ENCODE results near the gene C1orf232. TPM values are rescaled to one million over a fixed set of nuclear protein-coding genes. Genes with fewer than 3 reads are reported as not detected.

C1orf232 gene
- total and polyA plus RNA-seq, 9 of the 15 experiments (the other 6 are each of a cell fraction or from before 2014, with no cell fraction given) = not detected

- TF ChIP-seq, protein P1, sequence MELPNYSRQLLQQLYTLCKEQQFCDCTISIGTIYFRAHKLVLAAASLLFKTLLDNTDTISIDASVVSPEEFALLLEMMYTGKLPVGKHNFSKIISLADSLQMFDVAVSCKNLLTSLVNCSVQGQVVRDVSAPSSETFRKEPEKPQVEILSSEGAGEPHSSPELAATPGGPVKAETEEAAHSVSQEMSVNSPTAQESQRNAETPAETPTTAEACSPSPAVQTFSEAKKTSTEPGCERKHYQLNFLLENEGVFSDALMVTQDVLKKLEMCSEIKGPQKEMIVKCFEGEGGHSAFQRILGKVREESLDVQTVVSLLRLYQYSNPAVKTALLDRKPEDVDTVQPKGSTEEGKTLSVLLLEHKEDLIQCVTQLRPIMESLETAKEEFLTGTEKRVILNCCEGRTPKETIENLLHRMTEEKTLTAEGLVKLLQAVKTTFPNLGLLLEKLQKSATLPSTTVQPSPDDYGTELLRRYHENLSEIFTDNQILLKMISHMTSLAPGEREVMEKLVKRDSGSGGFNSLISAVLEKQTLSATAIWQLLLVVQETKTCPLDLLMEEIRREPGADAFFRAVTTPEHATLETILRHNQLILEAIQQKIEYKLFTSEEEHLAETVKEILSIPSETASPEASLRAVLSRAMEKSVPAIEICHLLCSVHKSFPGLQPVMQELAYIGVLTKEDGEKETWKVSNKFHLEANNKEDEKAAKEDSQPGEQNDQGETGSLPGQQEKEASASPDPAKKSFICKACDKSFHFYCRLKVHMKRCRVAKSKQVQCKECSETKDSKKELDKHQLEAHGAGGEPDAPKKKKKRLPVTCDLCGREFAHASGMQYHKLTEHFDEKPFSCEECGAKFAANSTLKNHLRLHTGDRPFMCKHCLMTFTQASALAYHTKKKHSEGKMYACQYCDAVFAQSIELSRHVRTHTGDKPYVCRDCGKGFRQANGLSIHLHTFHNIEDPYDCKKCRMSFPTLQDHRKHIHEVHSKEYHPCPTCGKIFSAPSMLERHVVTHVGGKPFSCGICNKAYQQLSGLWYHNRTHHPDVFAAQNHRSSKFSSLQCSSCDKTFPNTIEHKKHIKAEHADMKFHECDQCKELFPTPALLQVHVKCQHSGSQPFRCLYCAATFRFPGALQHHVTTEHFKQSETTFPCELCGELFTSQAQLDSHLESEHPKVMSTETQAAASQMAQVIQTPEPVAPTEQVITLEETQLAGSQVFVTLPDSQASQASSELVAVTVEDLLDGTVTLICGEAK (IDR thresholded peaks at IDR 0.05) = no peak
- TF ChIP-seq, protein P1 (CRISPR knock-in tag; IDR thresholded peaks at IDR 0.05) = 0 out of 2 replicates have a peak, but pooled peaks have one; percentile 5
- TF ChIP-seq ZBTB7A (IDR thresholded peaks at IDR 0.05; ENCODE audit: borderline replicate concordance, control insufficient read depth, low read depth, low read length) (peak; percentile 58), GABPB1 (CRISPR knock-in tag; IDR thresholded peaks at IDR 0.05) (0 out of 2 replicates have a peak, but pooled peaks have one; percentile 30), ZNF217 (CRISPR knock-in tag; IDR thresholded peaks at IDR 0.05) (no peak), HDAC1 (IDR thresholded peaks at IDR 0.05) (no peak), TCF3 (CRISPR knock-in tag; IDR thresholded peaks at IDR 0.05) (no peak), JUN (IDR thresholded peaks at IDR 0.05; ENCODE audit: borderline replicate concordance, low read depth, low read length) (no peak), JUN (CRISPR knock-in tag; IDR thresholded peaks at IDR 0.05; ENCODE audit: borderline replicate concordance) (peak; percentile 60; the same call in 1 of the 2 replicates), NR2C1 (IDR thresholded peaks at IDR 0.05) (peak; percentile 13), NR2C1 (tag; IDR thresholded peaks at IDR 0.05) (no peak), KDM4B (IDR thresholded peaks at IDR 0.05; ENCODE audit: borderline replicate concordance in 2 of 2, low read depth in 1 of 2) (no peak)
- TF ChIP-seq, protein P2, sequence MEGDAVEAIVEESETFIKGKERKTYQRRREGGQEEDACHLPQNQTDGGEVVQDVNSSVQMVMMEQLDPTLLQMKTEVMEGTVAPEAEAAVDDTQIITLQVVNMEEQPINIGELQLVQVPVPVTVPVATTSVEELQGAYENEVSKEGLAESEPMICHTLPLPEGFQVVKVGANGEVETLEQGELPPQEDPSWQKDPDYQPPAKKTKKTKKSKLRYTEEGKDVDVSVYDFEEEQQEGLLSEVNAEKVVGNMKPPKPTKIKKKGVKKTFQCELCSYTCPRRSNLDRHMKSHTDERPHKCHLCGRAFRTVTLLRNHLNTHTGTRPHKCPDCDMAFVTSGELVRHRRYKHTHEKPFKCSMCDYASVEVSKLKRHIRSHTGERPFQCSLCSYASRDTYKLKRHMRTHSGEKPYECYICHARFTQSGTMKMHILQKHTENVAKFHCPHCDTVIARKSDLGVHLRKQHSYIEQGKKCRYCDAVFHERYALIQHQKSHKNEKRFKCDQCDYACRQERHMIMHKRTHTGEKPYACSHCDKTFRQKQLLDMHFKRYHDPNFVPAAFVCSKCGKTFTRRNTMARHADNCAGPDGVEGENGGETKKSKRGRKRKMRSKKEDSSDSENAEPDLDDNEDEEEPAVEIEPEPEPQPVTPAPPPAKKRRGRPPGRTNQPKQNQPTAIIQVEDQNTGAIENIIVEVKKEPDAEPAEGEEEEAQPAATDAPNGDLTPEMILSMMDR (IDR thresholded peaks at IDR 0.05 in 2 of 3, conservative IDR thresholded peaks at IDR 0.05 in 1 of 3; ENCODE audit: insufficient read depth in 2 of 3, low read depth in 1 of 3, low read length in 3 of 3) = peak in 2 of 3 experiments; percentile 25 to 37; a peak in 3 of 6 replicates
- TF ChIP-seq, protein P3, sequence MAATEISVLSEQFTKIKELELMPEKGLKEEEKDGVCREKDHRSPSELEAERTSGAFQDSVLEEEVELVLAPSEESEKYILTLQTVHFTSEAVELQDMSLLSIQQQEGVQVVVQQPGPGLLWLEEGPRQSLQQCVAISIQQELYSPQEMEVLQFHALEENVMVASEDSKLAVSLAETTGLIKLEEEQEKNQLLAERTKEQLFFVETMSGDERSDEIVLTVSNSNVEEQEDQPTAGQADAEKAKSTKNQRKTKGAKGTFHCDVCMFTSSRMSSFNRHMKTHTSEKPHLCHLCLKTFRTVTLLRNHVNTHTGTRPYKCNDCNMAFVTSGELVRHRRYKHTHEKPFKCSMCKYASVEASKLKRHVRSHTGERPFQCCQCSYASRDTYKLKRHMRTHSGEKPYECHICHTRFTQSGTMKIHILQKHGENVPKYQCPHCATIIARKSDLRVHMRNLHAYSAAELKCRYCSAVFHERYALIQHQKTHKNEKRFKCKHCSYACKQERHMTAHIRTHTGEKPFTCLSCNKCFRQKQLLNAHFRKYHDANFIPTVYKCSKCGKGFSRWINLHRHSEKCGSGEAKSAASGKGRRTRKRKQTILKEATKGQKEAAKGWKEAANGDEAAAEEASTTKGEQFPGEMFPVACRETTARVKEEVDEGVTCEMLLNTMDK (IDR thresholded peaks at IDR 0.05; ENCODE audit: borderline replicate concordance, insufficient read depth, low read depth, low read length, poor library complexity, severe bottlenecking) = peak; percentile 85
Measured at GRCh38 chr1:26189751-26190275, 21.1 kb upstream of the C1orf232 start (continued).
